T-helper 1 cell treated with Interleukin-12 subunit alpha and Interleukin-12 subunit beta and Interleukin-4 antibody, amounts not matched to agents 30 μg/mL and 1 μg/mL, for 36 hours (primary cell): ENCODE data around the gene ATP9A.

Experiments
- H3K27ac Mint-ChIP-seq: one replicate; pipeline ENCODE4 v1.8.0; 2021; ENCODE audit warnings: mild to moderate bottlenecking, mixed read lengths
- H3K27me3 Mint-ChIP-seq: one replicate; pipeline ENCODE4 v1.8.0; 2021; ENCODE audit warnings: low read depth, mixed read lengths
- H3K36me3 Mint-ChIP-seq: one replicate; pipeline ENCODE4 v1.8.0; 2021; ENCODE audit warnings: low read depth, mixed read lengths
- H3K4me1 Mint-ChIP-seq: one replicate; pipeline ENCODE4 v1.8.0; 2021; ENCODE audit warnings: low read depth, mixed read lengths
- H3K4me3 Mint-ChIP-seq: one replicate; pipeline ENCODE4 v1.8.0; 2021; ENCODE audit warnings: mild to moderate bottlenecking, moderate library complexity, mixed read lengths
- H3K9me3 Mint-ChIP-seq: one replicate; pipeline ENCODE4 v1.8.0; 2021; ENCODE audit warnings: mixed read lengths

Gene ATP9A

GRCh38 chr20:51553897-51554486 lies 214.2 kb downstream of the ATP9A start:
- peaks cover 3% of the 10 kb centered on the region for H3K4me1 Mint-ChIP-seq
- peaks cover 14% of the 10 kb centered on the region for H3K27me3 Mint-ChIP-seq
- H3K27ac Mint-ChIP-seq: no peak overlapping the region
- H3K36me3 Mint-ChIP-seq: peaks cover 2% of the 10 kb centered on the region
- H3K9me3 Mint-ChIP-seq: no peaks in the 10 kb centered on the region
- no peak overlapping the region for H3K4me3 Mint-ChIP-seq

GRCh38 chr20:51551186-51551585 lies 217.0 kb downstream of the ATP9A start:
- no peak overlapping the region for H3K27ac Mint-ChIP-seq
- peaks cover 3% of the 10 kb centered on the region for H3K4me1 Mint-ChIP-seq
- peaks cover 2% of the 10 kb centered on the region for H3K36me3 Mint-ChIP-seq

GRCh38 chr20:51549474-51549873 lies 218.7 kb downstream of the ATP9A start:
- Mint-ChIP-seq H3K4me1 (peaks cover 4% of the 10 kb centered on the region), H3K4me3 (no peak overlapping the region), H3K27ac (no peak overlapping the region), H3K27me3 (peaks cover 49% of the 10 kb centered on the region), H3K9me3 (peaks cover 6% of the 10 kb centered on the region), H3K36me3 (peaks cover 6% of the 10 kb centered on the region)

More at GRCh38 chr20:51551186-51551585, 217.0 kb downstream of the ATP9A start:
- H3K27me3 Mint-ChIP-seq: peaks cover 34% of the 10 kb centered on the region
- H3K9me3 Mint-ChIP-seq: no peaks in the 10 kb centered on the region
- no peak overlapping the region for H3K4me3 Mint-ChIP-seq

GRCh38 chr20:51547951-51548350 lies 220.2 kb downstream of the ATP9A start:
- H3K9me3 Mint-ChIP-seq: peaks cover 6% of the 10 kb centered on the region
- no peak overlapping the region for H3K4me3 Mint-ChIP-seq
- H3K36me3 Mint-ChIP-seq: peaks cover 6% of the 10 kb centered on the region
- no peak overlapping the region for H3K27ac Mint-ChIP-seq
- peaks cover 6% of the 10 kb centered on the region for H3K4me1 Mint-ChIP-seq
- peaks cover 48% of the 10 kb centered on the region for H3K27me3 Mint-ChIP-seq
